HG03354 (cell line): Measurements from ENCODE around the gene HJV.
"Not testable (repeated sequence)": the region's sequence is repeated elsewhere in the genome, so short reads cannot be mapped to it uniquely, and the experiment has no call there.

ENCODE experiments used
- ATAC-seq: cut with Tn5 transposase; IDR thresholded peaks from one replicate; pipeline ENCODE4 v1.9.1; 2021; ENCODE audit warnings: mild to moderate bottlenecking; ENCODE audit not compliant: unreplicated experiment, poor library complexity, severe bottlenecking

The HJV gene, protein sequence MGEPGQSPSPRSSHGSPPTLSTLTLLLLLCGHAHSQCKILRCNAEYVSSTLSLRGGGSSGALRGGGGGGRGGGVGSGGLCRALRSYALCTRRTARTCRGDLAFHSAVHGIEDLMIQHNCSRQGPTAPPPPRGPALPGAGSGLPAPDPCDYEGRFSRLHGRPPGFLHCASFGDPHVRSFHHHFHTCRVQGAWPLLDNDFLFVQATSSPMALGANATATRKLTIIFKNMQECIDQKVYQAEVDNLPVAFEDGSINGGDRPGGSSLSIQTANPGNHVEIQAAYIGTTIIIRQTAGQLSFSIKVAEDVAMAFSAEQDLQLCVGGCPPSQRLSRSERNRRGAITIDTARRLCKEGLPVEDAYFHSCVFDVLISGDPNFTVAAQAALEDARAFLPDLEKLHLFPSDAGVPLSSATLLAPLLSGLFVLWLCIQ

DNA sequence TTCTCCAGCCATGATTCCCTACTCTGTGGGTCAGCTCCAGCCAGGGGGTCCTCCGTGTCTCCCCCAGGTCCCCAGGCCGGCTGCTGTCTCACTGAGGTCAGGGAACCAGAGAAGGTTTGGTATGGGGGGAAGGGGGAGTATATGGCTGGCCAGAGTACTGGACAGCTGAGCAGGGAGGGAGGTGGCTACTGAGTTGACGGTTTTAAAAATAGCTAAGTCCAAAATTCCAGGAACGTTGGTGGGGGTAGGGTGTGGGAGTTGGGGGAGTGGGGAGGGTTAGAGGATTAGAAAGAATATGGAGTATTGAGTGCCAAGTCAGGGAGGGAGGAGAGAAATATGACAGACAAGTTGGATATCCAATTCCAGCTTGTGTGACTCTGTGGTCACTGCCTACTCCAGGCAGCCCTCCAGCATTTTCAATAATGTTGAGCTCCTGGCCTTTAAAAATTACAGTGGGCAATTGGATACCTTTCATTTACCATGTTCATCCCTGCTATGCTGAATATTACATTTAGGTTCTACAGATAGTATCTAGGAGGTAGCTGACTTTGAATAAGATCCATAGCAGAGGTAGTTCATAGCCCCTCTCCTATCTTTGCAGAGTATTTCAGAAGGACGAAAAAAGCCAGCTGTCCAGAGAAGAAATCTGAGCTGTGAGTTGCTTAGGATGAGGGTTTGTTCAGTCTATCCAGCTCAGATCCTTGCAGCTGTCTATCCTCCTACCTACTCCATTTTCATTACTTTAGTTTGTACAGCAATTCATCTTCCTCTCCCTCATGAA lies at the start of gene HJV:
Gene HJV (minus strand): TSS at position 114 of the 781 bp plus-strand sequence. CDS start 1,504 bp downstream, outside the sequence.
- ATAC-seq, result no peak

DNA sequence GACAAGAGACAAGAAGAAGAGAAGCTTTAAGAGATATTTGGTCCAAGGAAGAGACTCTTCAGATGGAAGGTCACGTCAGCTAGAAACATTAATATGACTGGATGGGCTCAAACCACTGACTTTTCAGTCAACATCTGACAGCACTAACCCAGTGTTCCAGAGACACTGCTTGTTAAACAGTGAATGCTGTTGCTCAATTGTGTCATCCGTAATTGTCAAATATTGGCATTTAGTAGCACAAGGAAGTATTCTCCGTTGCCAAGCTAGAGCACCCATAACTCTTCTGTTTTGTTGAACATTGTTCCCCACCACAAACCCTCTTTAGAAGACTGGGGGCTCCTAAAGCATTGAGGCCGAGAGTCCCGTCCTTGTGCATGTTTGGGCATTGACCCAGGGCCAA lies 37.6 kb upstream of the HJV start:
- ATAC-seq, result not testable (repeated sequence)

DNA sequence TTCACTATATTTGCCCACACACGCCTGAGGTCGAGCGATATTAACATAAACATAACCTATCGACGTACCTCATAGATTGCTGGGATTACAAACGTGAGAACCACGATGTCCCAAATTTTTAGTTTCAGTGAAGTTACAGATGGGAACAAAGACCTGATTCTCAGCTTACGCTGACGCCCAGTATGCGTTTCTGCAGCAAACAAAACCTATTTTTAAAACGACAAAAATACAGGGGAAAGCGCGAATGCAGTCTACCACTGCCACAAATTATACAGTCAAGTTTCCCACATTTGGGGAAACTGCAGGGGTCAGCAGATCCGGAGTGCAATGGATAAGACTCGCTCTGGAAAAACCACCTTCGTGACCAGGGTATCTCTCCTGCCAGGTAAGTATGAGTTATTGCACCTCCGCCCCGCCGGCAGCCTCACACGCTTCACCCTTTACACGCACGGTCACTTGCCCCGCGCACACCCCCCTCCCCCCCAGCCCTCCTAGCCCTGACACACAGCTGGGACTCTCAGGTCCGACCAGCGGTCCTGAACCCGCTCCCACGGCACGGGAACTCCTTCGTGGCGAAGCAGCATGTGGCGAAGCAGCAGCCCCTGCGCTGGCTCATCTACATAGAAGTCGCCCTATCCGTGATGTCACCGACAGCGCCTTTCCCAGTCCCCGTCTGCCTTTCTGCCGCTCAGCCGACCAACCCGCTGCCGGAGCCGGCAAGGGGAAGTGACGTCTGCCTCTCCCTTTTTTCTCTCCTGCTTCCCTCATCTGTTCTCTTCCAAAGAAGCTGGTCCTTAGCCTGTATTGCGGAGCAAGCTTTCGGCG lies 30.5 kb upstream of the HJV start:
- peak; percentile 87 for ATAC-seq

DNA sequence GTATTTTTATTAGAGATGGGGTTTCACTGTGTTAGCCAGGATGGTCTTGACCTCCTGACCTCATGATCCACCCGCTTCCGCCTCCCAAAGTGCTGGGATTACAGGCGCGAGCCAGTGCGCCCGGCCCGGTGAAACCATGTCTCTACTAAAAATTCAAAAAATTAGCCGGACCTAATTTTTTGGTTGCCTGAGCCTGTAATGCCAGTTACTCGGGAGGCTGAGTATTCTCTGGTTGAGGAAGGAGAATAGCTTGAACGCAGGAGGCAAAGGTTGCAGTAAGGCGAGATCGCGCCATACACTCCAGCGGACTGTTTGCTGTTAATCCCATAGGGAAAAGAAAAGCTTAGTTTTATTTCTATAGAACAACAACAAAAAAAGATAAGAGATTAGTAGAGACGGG lies 29.9 kb upstream of the HJV start:
- peak; percentile 8 for ATAC-seq

DNA sequence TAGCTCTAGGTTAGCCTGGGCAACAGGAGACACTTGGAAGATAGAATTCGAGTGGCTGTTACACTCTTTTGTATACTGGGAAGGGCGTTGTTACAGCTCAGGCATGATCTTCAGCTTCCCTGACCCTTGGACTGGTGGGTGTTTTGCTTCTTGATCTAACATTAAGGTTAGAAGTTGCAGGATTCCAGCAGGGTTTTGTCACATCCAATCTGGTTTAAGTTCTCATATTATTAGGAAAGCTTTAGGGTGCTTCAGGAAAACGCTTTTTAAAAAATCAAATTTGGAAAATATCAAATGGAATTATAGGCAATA lies 29.1 kb upstream of the HJV start:
- ATAC-seq, result not testable (repeated sequence)

DNA sequence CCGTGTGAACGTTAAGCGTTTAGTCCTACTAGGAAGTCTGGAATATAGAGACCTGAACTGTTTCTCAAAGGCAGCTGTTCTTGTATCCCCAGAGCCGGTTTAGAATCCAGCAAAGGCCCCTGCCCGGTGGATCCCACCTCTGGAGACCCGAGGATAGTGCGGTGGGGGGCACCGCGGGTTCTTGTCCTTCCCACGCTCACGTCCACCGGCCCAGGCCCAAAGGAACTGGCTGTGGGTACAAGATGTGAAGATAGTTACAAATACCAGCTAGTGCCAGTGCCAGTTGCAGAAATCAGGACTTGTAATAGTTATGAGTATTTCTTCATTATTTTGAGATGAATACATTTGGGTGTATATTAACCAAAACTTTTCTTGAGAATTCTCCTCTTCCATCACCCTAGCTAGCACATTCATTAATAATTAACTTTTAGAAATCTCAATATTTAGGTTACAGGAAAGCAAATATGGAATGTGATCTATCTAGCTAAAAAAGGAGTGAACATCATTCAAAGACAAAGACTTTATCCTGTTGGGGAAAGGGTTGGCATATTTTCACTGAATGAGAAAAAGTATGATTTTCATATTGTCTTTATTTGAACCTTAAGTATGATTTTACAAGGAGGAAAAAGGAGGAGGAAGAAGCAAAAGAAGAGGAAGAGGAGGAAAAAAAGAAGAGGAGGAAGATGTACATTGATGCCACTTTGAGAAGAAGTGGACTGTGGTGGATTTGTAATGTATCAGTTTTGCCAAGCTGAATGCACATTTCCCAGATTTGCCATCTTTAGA lies 28.5 kb upstream of the HJV start:
- not testable (repeated sequence) for ATAC-seq

DNA sequence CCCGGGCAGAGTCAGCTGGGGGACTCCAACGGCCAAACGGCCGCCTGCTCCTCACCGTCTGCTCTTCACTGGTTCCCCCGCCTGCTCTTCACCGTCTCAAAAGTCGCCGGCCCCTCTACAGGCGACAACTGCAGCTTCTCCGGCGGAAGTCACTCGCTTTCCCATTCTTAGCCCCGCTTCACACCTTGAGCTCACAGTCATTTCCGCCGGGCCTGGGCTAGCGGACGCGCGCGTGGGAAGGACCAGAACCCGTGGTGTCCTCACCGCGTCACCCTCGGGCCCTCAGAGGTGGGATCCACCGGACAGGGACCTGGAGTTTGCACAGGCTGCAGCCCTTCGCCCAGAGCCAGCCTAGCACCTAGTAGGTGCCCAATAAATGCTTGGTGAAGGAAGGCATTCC lies 27.9 kb upstream of the HJV start:
- no peak for ATAC-seq

DNA sequence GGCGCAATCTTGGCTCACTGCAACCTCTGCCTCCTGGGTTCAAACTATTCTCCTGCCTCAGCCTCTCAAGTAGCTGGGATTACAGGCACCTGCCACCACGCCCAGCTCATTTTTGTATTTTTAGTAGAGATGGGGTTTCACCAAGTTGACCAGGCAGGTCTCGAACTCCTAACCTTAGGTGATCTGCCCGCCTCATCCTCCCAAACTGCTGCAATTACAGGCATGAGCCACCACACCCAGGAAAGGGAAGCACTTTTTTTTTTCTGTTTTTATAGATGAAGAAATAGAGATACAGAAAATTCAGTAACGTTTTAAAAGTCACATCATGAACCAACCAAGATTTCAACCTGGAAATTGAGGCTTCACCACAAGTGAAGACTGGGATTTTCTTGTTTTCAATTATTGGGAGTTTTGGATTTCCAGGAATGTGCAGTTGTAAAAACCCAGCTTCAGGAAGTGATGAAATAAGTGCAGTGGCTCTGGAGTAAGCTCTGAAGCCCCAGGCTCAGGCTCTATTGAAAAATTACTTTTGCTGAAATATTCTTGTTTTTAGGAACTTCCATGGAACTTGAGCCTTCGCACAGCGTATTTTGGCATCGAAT lies 27.1 kb upstream of the HJV start:
- ATAC-seq, result not testable (repeated sequence)

DNA sequence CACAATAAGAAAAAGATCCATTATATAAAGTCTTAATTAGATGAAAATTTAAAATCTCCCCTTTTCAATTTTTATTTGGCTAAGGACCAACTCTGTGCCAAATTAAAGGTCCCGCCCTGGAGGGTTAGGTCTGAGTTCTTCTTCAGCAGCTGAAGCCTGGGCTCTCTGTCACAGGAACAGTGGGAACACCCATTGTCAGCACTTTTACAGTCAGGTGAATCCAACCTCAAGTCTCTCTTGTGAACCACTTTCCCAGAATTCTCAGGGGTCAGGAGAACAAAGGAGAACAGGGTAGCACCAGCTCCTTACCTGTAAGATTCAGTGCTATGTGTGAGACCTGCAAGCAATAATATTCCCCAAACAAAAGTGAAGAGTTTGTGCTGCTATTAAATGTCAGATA lies 25.1 kb upstream of the HJV start:
- ATAC-seq, result no peak

DNA sequence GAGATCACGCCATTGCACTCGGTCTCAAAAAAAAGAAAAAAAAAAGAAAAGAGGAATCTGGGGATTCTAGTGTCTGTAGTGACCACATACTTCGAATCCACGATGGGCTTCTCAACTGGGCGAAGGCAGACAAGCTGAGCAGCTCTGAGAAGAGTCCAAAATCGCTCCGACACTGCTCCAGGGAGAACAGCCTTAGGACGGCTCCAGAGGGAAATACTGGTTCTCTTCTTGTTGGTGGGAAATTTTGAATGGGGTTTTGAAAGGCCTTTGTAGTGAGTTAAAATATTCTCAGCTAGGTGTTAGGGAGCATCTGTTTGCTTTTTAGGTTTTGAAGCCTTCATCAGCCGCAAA lies 18.3 kb upstream of the HJV start:
- no peak for ATAC-seq

DNA sequence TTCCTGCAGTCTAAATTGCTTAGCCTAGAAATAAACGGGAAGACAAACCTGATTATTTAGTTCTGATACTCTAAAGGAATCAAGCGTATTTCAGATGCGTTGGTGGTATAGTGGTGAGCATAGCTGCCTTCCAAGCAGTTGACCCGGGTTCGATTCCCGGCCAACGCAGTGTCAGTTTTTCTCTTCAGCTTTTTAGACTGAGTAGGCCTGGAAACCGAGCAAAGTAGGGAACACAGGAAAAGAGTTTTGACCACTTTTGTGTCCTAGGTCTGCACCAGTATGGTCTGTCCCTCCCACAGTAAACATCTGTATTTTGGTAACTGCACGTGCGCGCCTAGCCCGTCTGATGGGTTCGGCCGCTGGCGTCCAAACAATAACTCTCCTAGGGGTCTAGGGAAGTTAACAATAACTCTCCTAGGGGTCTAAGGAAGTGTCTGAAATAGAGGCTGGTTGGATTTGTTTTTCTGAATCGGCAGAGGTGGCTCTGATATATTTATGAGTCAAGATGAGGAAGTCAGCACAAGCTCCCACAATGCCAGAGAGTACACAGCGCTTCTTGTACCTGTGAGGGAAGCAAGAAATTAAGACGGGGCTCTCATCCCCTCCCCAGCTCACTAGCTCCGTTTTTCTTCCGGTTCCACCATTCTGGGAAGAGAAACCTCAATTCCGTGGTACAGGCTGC lies 15.6 kb upstream of the HJV start:
- ATAC-seq, result peak; percentile 33

DNA sequence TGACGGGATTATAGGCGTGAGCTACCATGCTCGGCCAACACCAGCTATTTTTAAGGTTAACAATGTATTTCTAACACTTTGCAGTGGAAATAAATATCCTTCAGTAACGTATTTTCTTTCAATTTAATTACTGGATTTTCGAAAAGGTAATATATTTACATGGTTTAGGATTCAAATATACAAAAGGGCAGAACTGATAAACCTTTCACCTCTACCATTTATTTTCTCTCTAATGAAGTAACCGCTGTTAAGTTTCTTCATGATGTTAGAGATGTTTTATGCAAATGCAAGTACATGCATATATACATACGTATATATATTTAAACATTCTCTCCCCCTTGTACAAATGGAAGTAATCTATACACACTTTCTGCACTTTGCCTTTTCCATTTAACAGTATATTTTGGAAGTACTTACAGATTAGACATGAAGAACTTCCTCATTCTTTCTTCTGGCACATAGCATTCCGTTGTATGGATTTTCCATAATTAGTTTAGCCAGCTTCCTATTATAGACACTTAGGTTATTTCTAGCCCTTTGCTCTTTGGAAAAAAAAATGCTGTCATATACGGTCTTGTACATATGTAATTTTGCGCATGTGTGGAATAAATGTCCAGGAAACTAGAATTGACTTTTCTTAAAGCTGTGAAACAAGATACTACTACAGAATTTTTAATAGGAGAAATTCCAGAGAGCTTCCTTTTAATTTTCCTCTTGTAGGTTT lies 14.9 kb upstream of the HJV start:
- no peak for ATAC-seq

DNA sequence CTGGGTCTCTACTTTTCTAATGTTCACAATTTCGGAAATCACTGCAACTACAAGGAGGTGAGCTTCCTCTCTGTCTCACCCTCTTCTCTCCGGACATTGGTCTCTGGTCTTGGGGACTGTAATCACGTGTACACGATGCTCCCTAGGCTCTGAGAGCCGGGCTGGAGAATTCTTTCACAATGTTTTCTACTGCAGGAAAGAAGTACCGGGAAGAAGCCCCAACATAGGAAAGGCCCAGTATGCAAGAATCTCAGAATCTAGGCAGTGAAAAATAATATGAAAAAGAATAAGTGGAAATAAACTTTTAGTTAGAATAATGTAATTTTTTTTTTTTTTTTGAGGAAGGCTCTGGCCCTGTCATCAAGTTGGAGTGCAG lies 13.5 kb upstream of the HJV start:
- ATAC-seq, result no peak

DNA sequence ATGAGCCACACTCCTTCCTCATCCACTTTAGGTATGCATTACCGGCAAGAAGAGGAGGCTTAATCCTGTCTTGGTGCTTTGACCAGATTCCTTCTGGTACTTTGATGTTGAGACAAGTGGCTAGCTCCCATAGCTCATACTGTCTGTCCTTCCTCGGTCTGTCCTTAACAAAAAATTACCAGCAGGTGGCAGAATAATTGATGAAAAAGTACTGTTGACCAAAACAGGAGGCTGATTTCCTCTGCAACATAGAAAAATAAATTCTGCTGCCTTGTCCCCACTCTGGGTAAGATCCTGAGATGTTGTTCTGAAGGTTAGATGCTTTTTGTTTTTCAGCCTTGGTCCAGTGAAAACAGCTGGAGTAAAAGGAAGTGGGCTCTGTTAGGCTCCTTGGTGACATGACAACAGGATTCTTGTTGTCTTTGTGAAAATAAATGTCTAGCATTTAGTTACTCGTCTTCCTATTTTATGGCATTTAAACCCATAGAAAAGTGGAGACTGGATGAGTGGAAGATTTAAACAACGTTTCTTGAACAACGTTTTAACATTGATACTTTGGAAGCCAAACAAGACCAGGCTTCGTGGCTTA lies 11.2 kb upstream of the HJV start:
- no peak for ATAC-seq

DNA sequence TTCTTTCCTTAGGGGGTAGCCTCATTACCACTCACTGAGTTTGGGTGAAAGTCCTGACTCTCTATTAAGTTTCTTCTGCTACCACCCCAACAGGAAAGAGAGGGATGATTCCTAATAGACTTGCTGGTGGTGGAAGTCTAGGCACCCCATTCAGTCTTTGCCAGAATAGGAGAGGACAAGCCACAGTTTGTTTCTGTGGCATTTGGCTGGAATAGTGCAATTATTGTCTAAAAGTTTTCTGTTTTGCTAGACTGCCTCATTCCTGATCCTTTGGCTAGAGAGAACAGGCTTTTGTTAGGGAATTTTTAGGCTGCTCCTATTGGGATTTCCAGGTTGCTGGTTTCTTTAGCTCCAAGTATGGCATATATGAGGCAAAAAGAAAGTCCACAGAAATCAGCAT lies 9.9 kb upstream of the HJV start:
- ATAC-seq, result no peak

DNA sequence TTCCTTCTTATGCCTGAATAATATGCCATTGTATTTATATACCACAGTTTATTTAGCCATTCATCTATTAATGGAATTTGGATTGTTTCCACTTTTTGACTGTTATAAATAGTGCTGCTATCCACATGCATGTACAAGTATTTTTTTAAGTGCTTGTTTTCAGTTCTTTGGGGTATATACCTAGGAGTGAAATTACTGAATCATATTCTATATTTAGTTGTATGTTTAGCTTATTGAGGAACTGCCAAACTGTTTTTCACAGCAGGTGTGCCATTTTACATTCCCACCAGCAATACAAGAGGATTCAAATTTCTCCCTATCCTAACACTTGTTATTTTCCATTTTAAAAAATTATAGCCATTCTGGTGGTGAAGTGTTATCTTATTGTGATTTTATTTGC lies 7.6 kb upstream of the HJV start:
- ATAC-seq, result no peak

DNA sequence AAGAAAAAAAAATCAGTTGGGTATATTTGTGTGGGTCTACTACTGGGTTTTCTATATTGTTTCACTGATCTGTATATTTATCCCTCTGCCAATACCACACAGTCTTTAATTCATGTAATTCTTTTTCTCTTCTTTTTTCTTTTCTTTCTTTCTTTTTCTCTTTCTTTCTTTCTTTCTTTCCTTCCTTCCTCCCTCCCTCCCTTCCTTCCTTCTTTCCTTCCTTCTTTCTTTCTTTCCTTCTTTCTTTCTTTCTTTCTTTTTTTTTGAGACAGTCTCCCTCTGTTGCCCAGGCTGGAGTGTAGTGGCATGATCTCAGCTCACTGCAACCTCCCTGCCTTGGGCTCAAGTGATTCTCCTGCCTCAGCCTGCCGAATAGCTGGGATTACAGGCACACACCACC lies 5.1 kb upstream of the HJV start:
- not testable (repeated sequence) for ATAC-seq
